OCI-LY7 (cell line): ENCODE data around the gene DBR1. TPM values are rescaled to one million over a fixed set of nuclear protein-coding genes. Genes with fewer than 3 reads are reported as not detected.

Experiments used
- BruUV-seq: library from RNA; stranded (reverse); fragments of 400-500 nt; replicated peaks from 2 replicates; lab custom pipeline; 2021; lab: Mats Ljungman, UMichigan
- CTCF ChIA-PET: fragments of 300-600 bp; sonication (Branson Sonifier 250); formaldehyde crosslinking; loops from one replicate; lab custom pipeline; 2022; ENCODE audit warnings: antibody characterized with exemption; ENCODE audit not compliant: unreplicated experiment; lab: Charles Lee
- POLR2A ChIA-PET: fragments of 300-600 bp; sonication (Branson Sonifier 250); formaldehyde crosslinking; loops from one replicate; lab custom pipeline; 2022; ENCODE audit warnings: antibody characterized with exemption; lab: Charles Lee
- DNase-seq: peaks from one replicate; pipeline ENCODE4 v3.0.0-alpha.2; 2015; ENCODE audit warnings: low spot score
- H2AFZ ChIP-seq: fragments of 200-600 bp; sonication (generic), shearing (Covaris generic); 2 replicates; pipeline ENCODE4 v1.6.1; 2014; ENCODE audit warnings: mild to moderate bottlenecking, antibody characterized with exemption, low read length, moderate library complexity
- H3K27ac ChIP-seq: fragments of 200-600 bp; sonication (generic); 2 replicates; pipeline ENCODE4 v1.5.1; 2014; ENCODE audit warnings: mixed run types, low read depth, mild to moderate bottlenecking, moderate library complexity, low read length, inconsistent platforms; ENCODE audit not compliant: poor library complexity, severe bottlenecking
- H3K36me3 ChIP-seq: fragments of 200-600 bp; sonication (generic); 2 replicates; pipeline ENCODE4 v1.6.1; 2014; ENCODE audit warnings: mild to moderate bottlenecking, antibody characterized with exemption, low read length, moderate library complexity, mixed read lengths; ENCODE audit not compliant: insufficient read depth
- H3K4me1 ChIP-seq: fragments of 200-600 bp; sonication (generic); 2 replicates; pipeline ENCODE4 v1.5.1; 2014; ENCODE audit warnings: mild to moderate bottlenecking, low read length; ENCODE audit not compliant: insufficient read depth, poor library complexity, severe bottlenecking
- H3K4me2 ChIP-seq: fragments of 200-600 bp; sonication (generic); 2 replicates; pipeline ENCODE4 v1.6.1; 2014; ENCODE audit warnings: mild to moderate bottlenecking, low read length
- H3K4me3 ChIP-seq: fragments of 200-600 bp; sonication (generic); 2 replicates; pipeline ENCODE4 v1.5.1; 2014; ENCODE audit warnings: mild to moderate bottlenecking, low read depth, low read length; ENCODE audit not compliant: poor library complexity, severe bottlenecking
- H3K79me2 ChIP-seq: fragments of 200-600 bp; sonication (generic); 2 replicates; pipeline ENCODE4 v1.6.1; 2016; ENCODE audit warnings: low read depth, mild to moderate bottlenecking, low read length, moderate library complexity, mixed read lengths; ENCODE audit not compliant: insufficient read depth
- H3K9me2 ChIP-seq: fragments of 200-600 bp; sonication (generic); 2 replicates; pipeline ENCODE4 v1.6.1; 2016; ENCODE audit warnings: mild to moderate bottlenecking, low read length, mixed read lengths; ENCODE audit not compliant: insufficient read depth
- H3K9me3 ChIP-seq: fragments of 200-600 bp; sonication (generic); 2 replicates; pipeline ENCODE4 v1.6.1; 2014; ENCODE audit warnings: mild to moderate bottlenecking, mixed run types, low read length, mixed read lengths
- H4K20me1 ChIP-seq: fragments of 200-600 bp; sonication (generic); 2 replicates; pipeline ENCODE4 v1.6.1; 2014; ENCODE audit warnings: mild to moderate bottlenecking, antibody characterized with exemption, low read length, moderate library complexity, mixed read lengths; ENCODE audit not compliant: insufficient read depth
- CTCF ChIP-seq: fragments of 200-600 bp; sonication (generic); conservative IDR thresholded peaks from 2 replicates; pipeline ENCODE4 v1.5.1; 2014; ENCODE audit warnings: mild to moderate bottlenecking, antibody characterized with exemption, low read length, moderate library complexity, mixed read lengths
- EZH2phosphoT487 ChIP-seq: fragments of 200-600 bp; sonication (generic); IDR thresholded peaks from 2 replicates; pipeline ENCODE4 v1.6.1; 2018; ENCODE audit warnings: low read depth, borderline replicate concordance, mild to moderate bottlenecking, mixed run types, antibody characterized with exemption, low read length, moderate library complexity, mixed read lengths
- intact Hi-C: fragments of 100-400 bp; cut with micrococcal nuclease; formaldehyde crosslinking; loops from one replicate; pipeline ENCODE4 v1.10.0; 2022; ENCODE audit not compliant: unreplicated experiment
- total RNA-seq, 2 experiments: library from RNA; depleted of rRNA in 1 of 2; stranded (reverse); fragments of >200 nt in 1 of 2; shearing (Covaris generic) in 1 of 2; gene quantifications; 2 replicates each; pipeline ENCODE4 v1.2.3, GENCODE V29; 2014 to 2022

The DBR1 gene
- total RNA-seq, 2 experiments from 2014 or later, result 13.6 to 22.7 TPM

DNA sequence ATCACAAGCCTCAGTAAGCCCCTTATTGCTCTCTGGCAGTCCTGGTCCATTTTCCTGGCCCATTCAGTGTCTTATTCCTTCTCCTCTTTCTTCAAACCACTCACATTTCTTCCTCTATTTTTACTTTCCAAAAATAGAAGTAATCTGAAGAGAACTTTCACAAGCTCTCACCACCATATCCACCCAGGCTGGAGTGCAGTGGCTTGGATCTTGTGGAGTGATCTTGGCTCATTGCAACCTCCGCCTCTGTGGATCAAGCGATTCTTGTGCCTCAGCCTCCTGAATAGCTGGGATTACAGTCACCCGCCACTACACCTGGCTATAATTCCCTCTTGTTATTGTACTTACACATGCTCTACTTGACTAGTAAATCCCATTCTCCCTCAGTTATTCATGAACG lies 29.2 kb upstream of the DBR1 start:
- peaks cover 19% of the 10 kb centered on the region for H4K20me1 ChIP-seq
- no peaks in the 10 kb centered on the region for H3K9me3 ChIP-seq
- H3K9me2 ChIP-seq, result no peaks in the 10 kb centered on the region
- TF ChIP-seq EZH2phosphoT487 (no peak), CTCF (no peak)
- no TSS peak for BruUV-seq
- no peak overlapping the region for H3K27ac ChIP-seq
- CTCF ChIA-PET, result no interaction called here
- no peaks in the 10 kb centered on the region for H3K4me1 ChIP-seq
- no peak overlapping the region for H3K4me3 ChIP-seq
- no peak for DNase-seq
- H3K79me2 ChIP-seq, result peaks cover 97% of the 10 kb centered on the region
- H3K4me2 ChIP-seq, result no peak overlapping the region
- intact Hi-C loops, result no loop called here
- no peak overlapping the region for H2AFZ ChIP-seq
- H3K36me3 ChIP-seq, result peaks cover 53% of the 10 kb centered on the region
- POLR2A ChIA-PET, result interaction anchor here (0.7 to 2.1 kb wide), 2 partner anchors 11 to 32 kb away, joined by 3 to 8 read pairs; no protein-coding TSS in a partner anchor

- Histone ChIP-seq H3K4me2 (no peak overlapping the region), H3K9me2 (no peaks in the 10 kb centered on the region), H3K79me2 (peaks cover 97% of the 10 kb centered on the region), H3K4me3 (no peak overlapping the region), H3K4me1 (no peaks in the 10 kb centered on the region), H4K20me1 (peaks cover 19% of the 10 kb centered on the region), H3K9me3 (no peaks in the 10 kb centered on the region), H3K36me3 (peaks cover 47% of the 10 kb centered on the region), H2AFZ (no peak overlapping the region), H3K27ac (no peak overlapping the region)
- ChIA-PET CTCF (no interaction called here), POLR2A (interaction anchor here (0.6 to 2.1 kb wide), 3 partner anchors 11 to 1865 kb away, joined by 3 to 8 read pairs (median 4); no protein-coding TSS in a partner anchor)
- no peak for DNase-seq
- TF ChIP-seq EZH2phosphoT487, result no peak
- TF ChIP-seq CTCF, result no peak
- no TSS peak for BruUV-seq
- intact Hi-C loops, result no loop called here
Observed at GRCh38 chr3:138202945-138203701, 28.4 kb upstream of the DBR1 start.

DNA sequence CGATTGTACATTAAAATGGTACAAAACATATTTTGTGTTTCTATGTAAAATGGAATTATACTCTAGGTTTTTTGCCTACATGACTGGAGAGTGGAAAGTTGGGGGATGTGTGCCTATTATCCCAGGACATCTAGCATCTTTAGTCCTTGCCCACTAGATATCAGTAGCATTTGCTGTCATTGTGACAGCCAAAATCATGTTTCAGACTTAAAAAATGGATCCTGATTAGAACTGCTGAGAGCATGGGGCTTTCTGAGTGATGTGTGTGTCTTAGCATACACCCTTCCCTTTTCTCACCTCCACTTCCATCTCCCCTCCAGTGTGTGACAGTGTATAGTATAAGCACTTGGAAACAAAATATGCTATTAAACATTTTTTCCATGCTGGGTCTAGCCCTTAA lies 25.7 kb upstream of the DBR1 start:
- TF ChIP-seq CTCF (no peak), EZH2phosphoT487 (no peak)
- Histone ChIP-seq H3K4me1 (no peaks in the 10 kb centered on the region), H3K36me3 (peaks cover 51% of the 10 kb centered on the region), H4K20me1 (peaks cover 25% of the 10 kb centered on the region), H2AFZ (no peak overlapping the region), H3K27ac (no peak overlapping the region), H3K4me3 (no peak overlapping the region), H3K9me2 (no peaks in the 10 kb centered on the region; the same call in 1 of the 2 replicates), H3K79me2 (peaks cover 97% of the 10 kb centered on the region), H3K4me2 (no peak overlapping the region), H3K9me3 (no peaks in the 10 kb centered on the region)
- BruUV-seq, result no TSS peak
- ChIA-PET POLR2A (no interaction called here), CTCF (no interaction called here)
- intact Hi-C loops, result no loop called here
- no peak for DNase-seq
